HepG2 (cell line): Measurements from ENCODE around the gene IRF4. TPM values are rescaled to one million over a fixed set of nuclear protein-coding genes. Genes with fewer than 3 reads are reported as not detected.
A peak's percentile ranks its signal among the peaks of the same experiment; 100 is the strongest.

ENCODE experiments used
- ARID3A ChIP-seq: IDR thresholded peaks from 2 replicates; pipeline ENCODE4 v1.6.1; 2012; ENCODE audit warnings: low read depth, low read length, improper control_type of control experiment
- CSRNP2 ChIP-seq: sonication (generic); formaldehyde crosslinking; conservative IDR thresholded peaks from 2 replicates; pipeline ENCODE4 v1.8.0; 2022; ENCODE audit warnings: low read depth, missing genetic modification reagents
- DRAP1 ChIP-seq: IDR thresholded peaks from 2 replicates; pipeline ENCODE4 v1.6.1; 2016; ENCODE audit warnings: missing genetic modification reagents, missing compliant biosample characterization
- FOXK1 ChIP-seq: sonication (generic); formaldehyde crosslinking; IDR thresholded peaks from 2 replicates; pipeline ENCODE4 v1.4.0; 2020; ENCODE audit warnings: low read depth, missing genetic modification reagents, borderline replicate concordance
- GATAD1 ChIP-seq: IDR thresholded peaks from 2 replicates; pipeline ENCODE4 v1.6.1; 2016; ENCODE audit warnings: missing genetic modification reagents, missing compliant biosample characterization
- HNRNPUL1 ChIP-seq: fragments of 200-400 bp; formaldehyde crosslinking; IDR thresholded peaks from 2 replicates; pipeline ENCODE4 v1.6.1; 2017; ENCODE audit warnings: low read depth, mild to moderate bottlenecking, low read length, moderate library complexity
- IKZF5 ChIP-seq: IDR thresholded peaks from 2 replicates; pipeline ENCODE4 v1.6.1; 2018; ENCODE audit warnings: missing genetic modification reagents, mild to moderate bottlenecking, missing compliant biosample characterization
- KDM4B ChIP-seq: sonication (generic); formaldehyde crosslinking; IDR thresholded peaks from 2 replicates; pipeline ENCODE4 v1.4.0; 2020; ENCODE audit warnings: missing genetic modification reagents
- MAX ChIP-seq: IDR thresholded peaks from 2 replicates; pipeline ENCODE4 v1.6.1; 2012; ENCODE audit warnings: inconsistent platforms
- MBNL3 ChIP-seq: fragments of 250-450 bp; sonication (Bioruptor Pico); conservative IDR thresholded peaks from 2 replicates; pipeline ENCODE4 v1.8.0; 2022; ENCODE audit warnings: mild to moderate bottlenecking, inconsistent platforms
- NKX3-1 ChIP-seq: sonication (generic); formaldehyde crosslinking; IDR thresholded peaks from 2 replicates; pipeline ENCODE4 v1.5.0; 2020; ENCODE audit warnings: missing genetic modification reagents
- POGZ ChIP-seq: sonication (generic); formaldehyde crosslinking; IDR thresholded peaks from 2 replicates; pipeline ENCODE4 v1.4.0; 2020; ENCODE audit warnings: mild to moderate bottlenecking, missing genetic modification reagents
- RFX3 ChIP-seq: IDR thresholded peaks from 2 replicates; pipeline ENCODE4 v1.6.1; 2016; ENCODE audit warnings: missing biosample characterization, missing genetic modification reagents
- SOX5 ChIP-seq: IDR thresholded peaks from 2 replicates; pipeline ENCODE4 v1.6.1; 2016; ENCODE audit warnings: borderline replicate concordance
- SPEN ChIP-seq: sonication (generic); formaldehyde crosslinking; IDR thresholded peaks from 2 replicates; pipeline ENCODE4 v1.5.1; 2020; ENCODE audit warnings: low read depth, mild to moderate bottlenecking, missing genetic modification reagents
- STAG1 ChIP-seq: sonication (generic); formaldehyde crosslinking; IDR thresholded peaks from 2 replicates; pipeline ENCODE4 v1.4.0; 2020; ENCODE audit warnings: missing genetic modification reagents
- ZBTB8A ChIP-seq: sonication (generic); formaldehyde crosslinking; IDR thresholded peaks from 2 replicates; pipeline ENCODE4 v1.4.0; 2020; ENCODE audit warnings: mild to moderate bottlenecking, low read depth, missing genetic modification reagents, borderline replicate concordance
- ZFP1 ChIP-seq: IDR thresholded peaks from 2 replicates; pipeline ENCODE4 v1.6.1; 2016
- ZFP37 ChIP-seq: sonication (generic); formaldehyde crosslinking; IDR thresholded peaks from 2 replicates; pipeline ENCODE4 v1.4.0; 2020; ENCODE audit warnings: missing genetic modification reagents, borderline replicate concordance
- ZNF10 ChIP-seq: sonication (generic); formaldehyde crosslinking; IDR thresholded peaks from 2 replicates; pipeline ENCODE4 v1.4.0; 2020; ENCODE audit warnings: mild to moderate bottlenecking, low read depth, missing genetic modification reagents, borderline replicate concordance
- ZNF234 ChIP-seq: sonication (generic); formaldehyde crosslinking; conservative IDR thresholded peaks from 2 replicates; pipeline ENCODE4 v1.5.1; 2020; ENCODE audit warnings: mild to moderate bottlenecking, missing genetic modification reagents
- ZNF550 ChIP-seq: sonication (generic); formaldehyde crosslinking; IDR thresholded peaks from 2 replicates; pipeline ENCODE4 v1.4.0; 2020; ENCODE audit warnings: mild to moderate bottlenecking, missing genetic modification reagents, borderline replicate concordance
- ZNF770 ChIP-seq: sonication (generic); formaldehyde crosslinking; IDR thresholded peaks from 2 replicates; pipeline ENCODE4 v1.5.0; 2020; ENCODE audit warnings: mild to moderate bottlenecking, missing genetic modification reagents
- ZNF879 ChIP-seq: sonication (generic); formaldehyde crosslinking; IDR thresholded peaks from 2 replicates; pipeline ENCODE4 v1.8.1; 2023; ENCODE audit warnings: missing genetic modification reagents
- ZSCAN9 ChIP-seq: IDR thresholded peaks from 2 replicates; pipeline ENCODE4 v1.6.1; 2016; ENCODE audit warnings: borderline replicate concordance
- polyA plus RNA-seq, 8 experiments: library from polyadenylated mRNA; depleted of rRNA in 3 of 8; stranded (reverse) in 7 of 8; unstranded in 1 of 8; fragments of >200 nt; fragmentation: Illumina TruSeq in 4 of 8; extraction: Trizol in 4 of 8; gene quantifications; 2 replicates each; pipeline versions ENCODE4 v1.2.1 to v1.2.3, GENCODE V29; 2011 to 2016; ENCODE audit warnings: low read depth in 4 of 8, missing spikeins in 1 of 8, mixed read lengths in 1 of 8; ENCODE audit not compliant: insufficient read depth in 1 of 8
- total RNA-seq, 5 experiments: library from RNA; depleted of rRNA; stranded (reverse); fragments of >200 nt; fragmentation: Illumina TruSeq; extraction: Trizol; gene quantifications; 2 replicates each; pipeline ENCODE4 v1.2.3, GENCODE V29; 2016; ENCODE audit warnings: low read depth in 1 of 5

The IRF4 gene
- total and polyA plus RNA-seq, 2 of the 13 experiments (the other 11 are each of a cell fraction or from before 2014, with no cell fraction given): 0.07 to 0.09 TPM

GRCh38 chr6:422433-423054 lies 31.0 kb downstream of the IRF4 start (continued):
- no peak for TF ChIP-seq HNRNPUL1
- no peak for TF ChIP-seq STAG1
- TF ChIP-seq ZNF550 (CRISPR knock-in tag): no peak
- TF ChIP-seq MAX: peak; percentile 63; the same call in 1 of the 2 replicates
- no peak for TF ChIP-seq DRAP1
- TF ChIP-seq IKZF5 (CRISPR knock-in tag): 0 out of 2 replicates have a peak, but pooled peaks have one; percentile 39
- no peak for TF ChIP-seq ZNF879 (CRISPR knock-in tag)
- no peak for TF ChIP-seq ZNF10
- no peak; the same call in 1 of the 2 replicates for TF ChIP-seq GATAD1 (CRISPR knock-in tag)
- TF ChIP-seq ARID3A: peak; percentile 38
- TF ChIP-seq ZSCAN9 (CRISPR knock-in tag): no peak
- TF ChIP-seq ZBTB8A (CRISPR knock-in tag): no peak
- no peak for TF ChIP-seq NKX3-1 (CRISPR knock-in tag)
- TF ChIP-seq ZFP1: no peak
- no peak for TF ChIP-seq MBNL3 (CRISPR knock-in tag)
- no peak for TF ChIP-seq ZFP37
- TF ChIP-seq FOXK1 (CRISPR knock-in tag): peak; percentile 44; the same call in 1 of the 2 replicates
- TF ChIP-seq SOX5 (CRISPR knock-in tag): peak; percentile 56; the same call in 1 of the 2 replicates
- peak; percentile 43; the same call in 1 of the 2 replicates for TF ChIP-seq POGZ
- TF ChIP-seq CSRNP2 (CRISPR knock-in tag): no peak
- TF ChIP-seq ZNF234: no peak
- TF ChIP-seq SPEN (CRISPR knock-in tag): no peak
- TF ChIP-seq KDM4B: no peak
- TF ChIP-seq ZNF770 (CRISPR knock-in tag): no peak
- TF ChIP-seq RFX3 (CRISPR knock-in tag): no peak
